HepG2 (cell line): ENCODE data around the gene SLX9. TPM values are rescaled to one million over a fixed set of nuclear protein-coding genes. Genes with fewer than 3 reads are reported as not detected.

Experiments used
- ATAC-seq: fragments of 200-7000 bp; cut with Tn5 transposase; 3 replicates; pipeline ENCODE4 v1.9.1; 2020; ENCODE audit warnings: mild to moderate bottlenecking, moderate library complexity
- BruUV-seq: library from RNA; stranded (reverse); fragments of 400-500 nt; replicated peaks from 2 replicates; lab custom pipeline; 2021; lab: Mats Ljungman, UMichigan
- CTCF ChIA-PET: fragments of 300-600 bp; formaldehyde crosslinking; extraction: SDS; loops from one replicate; lab custom pipeline; 2021; ENCODE audit warnings: low total read pairs, inconsistent platforms, low intra/inter-chr PET ratio; lab: Yijun Ruan, JAX
- POLR2A ChIA-PET: fragments of 350-600 bp; sonication (Branson Sonifier 250); formaldehyde crosslinking; loops from one replicate; lab custom pipeline; 2020; ENCODE audit warnings: antibody characterized with exemption, inconsistent platforms; lab: Yijun Ruan, JAX
- DNase-seq: peaks from one replicate; pipeline ENCODE4 v3.0.0-alpha.2; 2015; ENCODE audit warnings: low spot score
- FAIRE-seq: peaks from 3 replicates; lab custom pipeline; 2011; peaks lifted over from hg19 to GRCh38; lab: Jason Lieb, UNC
- H2AFZ ChIP-seq: one replicate; pipeline ENCODE4 v1.6.1; 2011; ENCODE audit warnings: low read length, inconsistent platforms
- H3K27ac ChIP-seq: fragments of 300-600 bp; 3 replicates; pipeline ENCODE4 v1.8.0; 2011; ENCODE audit warnings: mixed run types, mild to moderate bottlenecking, mixed read lengths, low read length, inconsistent platforms; ENCODE audit not compliant: insufficient read depth; ENCODE audit errors: extremely low read length
- H3K27me3 ChIP-seq, 2 experiments: fragments of 200-600 bp in 1 of 2; 2 replicates in 1 of 2; 3 replicates in 1 of 2; pipeline versions ENCODE4 v1.6.0 to v1.8.0; 2011; ENCODE audit warnings: low read length in 2 of 2, mild to moderate bottlenecking in 2 of 2, moderate library complexity in 2 of 2, inconsistent platforms in 1 of 2; ENCODE audit not compliant: insufficient read depth in 2 of 2, control insufficient read depth in 1 of 2
- H3K36me3 ChIP-seq, 2 experiments: fragments of 200-600 bp in 1 of 2; replicated peaks in 1 of 2; 2 replicates in 1 of 2; 3 replicates in 1 of 2; pipeline versions ENCODE4 v1.5.1 to v1.8.0; 2011; ENCODE audit warnings: low read length in 2 of 2, inconsistent platforms in 1 of 2; ENCODE audit not compliant: insufficient read depth in 2 of 2, control insufficient read depth in 1 of 2
- H3K4me1 ChIP-seq: 2 replicates; pipeline ENCODE4 v1.5.1; 2012; ENCODE audit warnings: low read length, inconsistent platforms; ENCODE audit not compliant: insufficient read depth
- H3K4me2 ChIP-seq: 2 replicates; pipeline ENCODE4 v1.6.0; 2011; ENCODE audit warnings: low read depth, low read length, inconsistent platforms
- H3K4me3 ChIP-seq, 3 experiments: fragments of 200-600 bp in 1 of 3; sonication (generic), shearing (Covaris generic) in 1 of 3; replicated peaks in 1 of 3; 2 replicates each; pipeline ENCODE4 v1.5.1; 2011 to 2016; ENCODE audit warnings: low read length in 3 of 3, inconsistent platforms in 2 of 3, low read depth in 2 of 3, mild to moderate bottlenecking in 2 of 3, control low read depth in 1 of 3, mixed read lengths in 1 of 3; ENCODE audit not compliant: insufficient read depth in 1 of 3
- H3K79me2 ChIP-seq: one replicate; pipeline ENCODE4 v1.6.1; 2011; ENCODE audit warnings: low read length, inconsistent platforms; ENCODE audit not compliant: insufficient read depth
- H3K9ac ChIP-seq: 2 replicates; pipeline ENCODE4 v1.6.0; 2011; ENCODE audit warnings: mild to moderate bottlenecking, low read depth, low read length, inconsistent platforms; ENCODE audit not compliant: insufficient read depth
- H3K9me3 ChIP-seq: 2 replicates; pipeline ENCODE4 v1.5.1; 2012; ENCODE audit warnings: mild to moderate bottlenecking, low read length
- H4K20me1 ChIP-seq: 2 replicates; pipeline ENCODE4 v1.6.0; 2011; ENCODE audit warnings: inconsistent platforms, mild to moderate bottlenecking, low read length, moderate library complexity; ENCODE audit not compliant: insufficient read depth
- CAMTA2 ChIP-seq: sonication (generic); formaldehyde crosslinking; IDR thresholded peaks from 2 replicates; pipeline ENCODE4 v1.4.0; 2020; ENCODE audit warnings: mild to moderate bottlenecking, missing genetic modification reagents, borderline replicate concordance
- CHD4 ChIP-seq: fragments of 200-600 bp; sonication (generic); IDR thresholded peaks from 2 replicates; pipeline ENCODE4 v1.7.0; 2017; ENCODE audit warnings: mild to moderate bottlenecking, low read length, borderline replicate concordance
- ZNF234 ChIP-seq: sonication (generic); formaldehyde crosslinking; conservative IDR thresholded peaks from 2 replicates; pipeline ENCODE4 v1.5.1; 2020; ENCODE audit warnings: mild to moderate bottlenecking, missing genetic modification reagents
- WGBS: methylation state at CpG from one replicate; pipeline ENCODE4 v1.1.6; 2017; ENCODE audit warnings: low lambda C conversion rate; 5-methylcytosine and 5-hydroxymethylcytosine counted together
- in situ Hi-C: cut with HindIII; loops from 2 replicates; pipeline ENCODE4 v1.10.0; 2017; ENCODE audit warnings: low pct_unique_long_range_greater_than_20kb; ENCODE audit not compliant: extremely low pct_ligation_motif_present
- intact Hi-C: fragments of 100-400 bp; cut with micrococcal nuclease; formaldehyde crosslinking; loops from one replicate; pipeline ENCODE4 v1.10.0; 2022; ENCODE audit not compliant: unreplicated experiment
- polyA plus RNA-seq, 8 experiments: library from polyadenylated mRNA; depleted of rRNA in 3 of 8; stranded (reverse) in 7 of 8; unstranded in 1 of 8; fragments of >200 nt; fragmentation: Illumina TruSeq in 4 of 8; extraction: Trizol in 4 of 8; gene quantifications; 2 replicates each; pipeline versions ENCODE4 v1.2.1 to v1.2.3, GENCODE V29; 2011 to 2016; ENCODE audit warnings: low read depth in 4 of 8, missing spikeins in 1 of 8, mixed read lengths in 1 of 8; ENCODE audit not compliant: insufficient read depth in 1 of 8
- total RNA-seq, 5 experiments: library from RNA; depleted of rRNA; stranded (reverse); fragments of >200 nt; fragmentation: Illumina TruSeq; extraction: Trizol; gene quantifications; 2 replicates each; pipeline ENCODE4 v1.2.3, GENCODE V29; 2016; ENCODE audit warnings: low read depth in 1 of 5
- TF ChIP-seq, protein P1 (sequence below): sonication (generic); formaldehyde crosslinking; conservative IDR thresholded peaks from 2 replicates; pipeline ENCODE4 v1.5.0; 2020; ENCODE audit warnings: missing genetic modification reagents
- TF ChIP-seq, protein P2 (sequence below): sonication (generic); formaldehyde crosslinking; IDR thresholded peaks from 2 replicates; pipeline ENCODE4 v1.4.0; 2020; ENCODE audit warnings: missing genetic modification reagents
- TF ChIP-seq, protein P3 (sequence below): IDR thresholded peaks from 2 replicates; pipeline ENCODE4 v1.6.1; 2016; ENCODE audit warnings: mild to moderate bottlenecking
- TF ChIP-seq, protein P4 (sequence below): fragments of 450-650 bp; IDR thresholded peaks from 2 replicates; pipeline ENCODE4 v1.6.1; 2017; ENCODE audit warnings: mild to moderate bottlenecking

SLX9 gene
- total and polyA plus RNA-seq, 2 of the 13 experiments (the other 11 are each of a cell fraction or from before 2014, with no cell fraction given) = 21.0 to 47.1 TPM

DNA sequence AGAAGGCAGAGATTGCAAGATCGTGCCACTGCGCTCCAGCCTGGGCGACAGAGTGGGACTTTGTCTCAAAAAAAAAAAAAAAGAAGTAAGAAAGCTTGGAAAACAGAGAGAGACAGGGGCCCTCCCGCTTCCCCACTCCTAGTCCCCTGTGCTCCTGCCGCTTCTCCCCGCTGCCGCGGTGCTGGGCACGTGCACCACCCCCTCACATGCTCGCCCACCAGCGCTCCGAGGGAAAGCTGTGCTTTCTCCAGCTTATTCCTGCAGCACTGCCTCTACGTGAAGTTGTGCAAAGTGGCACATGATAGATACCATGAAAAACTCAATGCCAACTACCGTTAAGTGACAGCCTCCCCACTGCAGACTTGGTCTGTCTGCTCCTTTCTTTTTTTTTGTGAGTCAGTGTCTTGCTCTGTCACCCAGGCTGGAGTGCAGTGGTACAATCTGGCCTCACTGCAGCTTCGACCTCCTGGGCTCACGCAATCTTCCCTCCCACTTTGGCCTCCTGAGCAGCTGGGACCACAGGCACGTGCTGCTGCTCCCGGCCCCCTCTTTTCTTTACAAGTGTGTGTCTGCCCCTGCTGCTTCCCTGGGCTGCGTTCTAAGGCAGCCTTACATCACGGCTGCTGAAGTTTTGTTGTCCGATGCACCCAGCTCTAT, 15.4 kb downstream of the SLX9 start:
- intact Hi-C loops (no loop called here), in situ Hi-C loops (no loop called here)
- WGBS = 97% methylated on average over 21 of the region's 21 CpGs
- BruUV-seq = no TSS peak
- H2AFZ ChIP-seq = no peak overlapping the region
- H3K9ac ChIP-seq = no peak overlapping the region
- no peak for ATAC-seq
- FAIRE-seq = no peak
- H3K27ac ChIP-seq = no peak overlapping the region
- H4K20me1 ChIP-seq = peaks cover 22% of the 10 kb centered on the region; the same call in 1 of the 2 replicates
- no peak overlapping the region for H3K4me3 ChIP-seq
- ChIA-PET POLR2A (no interaction called here), CTCF (no interaction called here)
- no peaks in the 10 kb centered on the region for H3K27me3 ChIP-seq
- peaks cover 37 to 83% of the 10 kb centered on the region in 2 experiments for H3K36me3 ChIP-seq
- H3K4me1 ChIP-seq = no peaks in the 10 kb centered on the region
- no peak for DNase-seq
- no peaks in the 10 kb centered on the region for H3K9me3 ChIP-seq
- TF ChIP-seq, protein P1, sequence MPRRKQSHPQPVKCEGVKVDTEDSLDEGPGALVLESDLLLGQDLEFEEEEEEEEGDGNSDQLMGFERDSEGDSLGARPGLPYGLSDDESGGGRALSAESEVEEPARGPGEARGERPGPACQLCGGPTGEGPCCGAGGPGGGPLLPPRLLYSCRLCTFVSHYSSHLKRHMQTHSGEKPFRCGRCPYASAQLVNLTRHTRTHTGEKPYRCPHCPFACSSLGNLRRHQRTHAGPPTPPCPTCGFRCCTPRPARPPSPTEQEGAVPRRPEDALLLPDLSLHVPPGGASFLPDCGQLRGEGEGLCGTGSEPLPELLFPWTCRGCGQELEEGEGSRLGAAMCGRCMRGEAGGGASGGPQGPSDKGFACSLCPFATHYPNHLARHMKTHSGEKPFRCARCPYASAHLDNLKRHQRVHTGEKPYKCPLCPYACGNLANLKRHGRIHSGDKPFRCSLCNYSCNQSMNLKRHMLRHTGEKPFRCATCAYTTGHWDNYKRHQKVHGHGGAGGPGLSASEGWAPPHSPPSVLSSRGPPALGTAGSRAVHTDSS (CRISPR knock-in tag) = no peak
- no peak for TF ChIP-seq CAMTA2
- TF ChIP-seq, protein P2, sequence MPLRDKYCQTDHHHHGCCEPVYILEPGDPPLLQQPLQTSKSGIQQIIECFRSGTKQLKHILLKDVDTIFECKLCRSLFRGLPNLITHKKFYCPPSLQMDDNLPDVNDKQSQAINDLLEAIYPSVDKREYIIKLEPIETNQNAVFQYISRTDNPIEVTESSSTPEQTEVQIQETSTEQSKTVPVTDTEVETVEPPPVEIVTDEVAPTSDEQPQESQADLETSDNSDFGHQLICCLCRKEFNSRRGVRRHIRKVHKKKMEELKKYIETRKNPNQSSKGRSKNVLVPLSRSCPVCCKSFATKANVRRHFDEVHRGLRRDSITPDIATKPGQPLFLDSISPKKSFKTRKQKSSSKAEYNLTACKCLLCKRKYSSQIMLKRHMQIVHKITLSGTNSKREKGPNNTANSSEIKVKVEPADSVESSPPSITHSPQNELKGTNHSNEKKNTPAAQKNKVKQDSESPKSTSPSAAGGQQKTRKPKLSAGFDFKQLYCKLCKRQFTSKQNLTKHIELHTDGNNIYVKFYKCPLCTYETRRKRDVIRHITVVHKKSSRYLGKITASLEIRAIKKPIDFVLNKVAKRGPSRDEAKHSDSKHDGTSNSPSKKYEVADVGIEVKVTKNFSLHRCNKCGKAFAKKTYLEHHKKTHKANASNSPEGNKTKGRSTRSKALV (CRISPR knock-in tag) = no peak
- TF ChIP-seq CHD4 = no peak
- no peak for TF ChIP-seq ZNF234 (CRISPR knock-in tag)
- TF ChIP-seq, protein P3, sequence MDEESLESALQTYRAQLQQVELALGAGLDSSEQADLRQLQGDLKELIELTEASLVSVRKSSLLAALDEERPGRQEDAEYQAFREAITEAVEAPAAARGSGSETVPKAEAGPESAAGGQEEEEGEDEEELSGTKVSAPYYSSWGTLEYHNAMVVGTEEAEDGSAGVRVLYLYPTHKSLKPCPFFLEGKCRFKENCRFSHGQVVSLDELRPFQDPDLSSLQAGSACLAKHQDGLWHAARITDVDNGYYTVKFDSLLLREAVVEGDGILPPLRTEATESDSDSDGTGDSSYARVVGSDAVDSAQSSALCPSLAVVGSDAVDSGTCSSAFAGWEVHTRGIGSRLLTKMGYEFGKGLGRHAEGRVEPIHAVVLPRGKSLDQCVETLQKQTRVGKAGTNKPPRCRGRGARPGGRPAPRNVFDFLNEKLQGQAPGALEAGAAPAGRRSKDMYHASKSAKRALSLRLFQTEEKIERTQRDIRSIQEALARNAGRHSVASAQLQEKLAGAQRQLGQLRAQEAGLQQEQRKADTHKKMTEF (CRISPR knock-in tag) = no peak
- TF ChIP-seq, protein P4, sequence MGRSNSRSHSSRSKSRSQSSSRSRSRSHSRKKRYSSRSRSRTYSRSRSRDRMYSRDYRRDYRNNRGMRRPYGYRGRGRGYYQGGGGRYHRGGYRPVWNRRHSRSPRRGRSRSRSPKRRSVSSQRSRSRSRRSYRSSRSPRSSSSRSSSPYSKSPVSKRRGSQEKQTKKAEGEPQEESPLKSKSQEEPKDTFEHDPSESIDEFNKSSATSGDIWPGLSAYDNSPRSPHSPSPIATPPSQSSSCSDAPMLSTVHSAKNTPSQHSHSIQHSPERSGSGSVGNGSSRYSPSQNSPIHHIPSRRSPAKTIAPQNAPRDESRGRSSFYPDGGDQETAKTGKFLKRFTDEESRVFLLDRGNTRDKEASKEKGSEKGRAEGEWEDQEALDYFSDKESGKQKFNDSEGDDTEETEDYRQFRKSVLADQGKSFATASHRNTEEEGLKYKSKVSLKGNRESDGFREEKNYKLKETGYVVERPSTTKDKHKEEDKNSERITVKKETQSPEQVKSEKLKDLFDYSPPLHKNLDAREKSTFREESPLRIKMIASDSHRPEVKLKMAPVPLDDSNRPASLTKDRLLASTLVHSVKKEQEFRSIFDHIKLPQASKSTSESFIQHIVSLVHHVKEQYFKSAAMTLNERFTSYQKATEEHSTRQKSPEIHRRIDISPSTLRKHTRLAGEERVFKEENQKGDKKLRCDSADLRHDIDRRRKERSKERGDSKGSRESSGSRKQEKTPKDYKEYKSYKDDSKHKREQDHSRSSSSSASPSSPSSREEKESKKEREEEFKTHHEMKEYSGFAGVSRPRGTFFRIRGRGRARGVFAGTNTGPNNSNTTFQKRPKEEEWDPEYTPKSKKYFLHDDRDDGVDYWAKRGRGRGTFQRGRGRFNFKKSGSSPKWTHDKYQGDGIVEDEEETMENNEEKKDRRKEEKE = no peak
- no peak overlapping the region for H3K4me2 ChIP-seq
- peaks cover 50% of the 10 kb centered on the region for H3K79me2 ChIP-seq
